HEK293T (cell line): Measurements from ENCODE around the gene IFNA13.

Experiments used
- ARNT ChIP-seq: fragments of 450-650 bp; IDR thresholded peaks from 2 replicates; pipeline ENCODE4 v1.6.1; 2017; ENCODE audit warnings: mild to moderate bottlenecking
- BHLHE40 ChIP-seq: fragments of 450-650 bp; IDR thresholded peaks from 2 replicates; pipeline ENCODE4 v1.6.1; 2016; ENCODE audit warnings: mild to moderate bottlenecking, moderate library complexity, borderline replicate concordance
- CTBP1 ChIP-seq: fragments of 450-650 bp; IDR thresholded peaks from 2 replicates; pipeline ENCODE4 v1.6.1; 2016; ENCODE audit warnings: borderline replicate concordance
- FOXA1 ChIP-seq: fragments of 450-650 bp; IDR thresholded peaks from 2 replicates; pipeline ENCODE4 v1.6.1; 2016; ENCODE audit warnings: mild to moderate bottlenecking
- FOXK2 ChIP-seq: fragments of 450-650 bp; IDR thresholded peaks from 2 replicates; pipeline ENCODE4 v1.6.1; 2016; ENCODE audit warnings: mild to moderate bottlenecking
- FOXM1 ChIP-seq: fragments of 450-650 bp; IDR thresholded peaks from 2 replicates; pipeline ENCODE4 v1.6.1; 2017; ENCODE audit warnings: mild to moderate bottlenecking, borderline replicate concordance
- HDGF ChIP-seq: fragments of 450-650 bp; IDR thresholded peaks from 2 replicates; pipeline ENCODE4 v1.6.1; 2017; ENCODE audit warnings: antibody characterized with exemption, borderline replicate concordance
- LEF1 ChIP-seq: fragments of 450-650 bp; IDR thresholded peaks from 2 replicates; pipeline ENCODE4 v1.6.1; 2017; ENCODE audit warnings: mild to moderate bottlenecking, borderline replicate concordance
- NFRKB ChIP-seq: fragments of 450-650 bp; IDR thresholded peaks from 2 replicates; pipeline ENCODE4 v1.6.1; 2016; ENCODE audit warnings: mild to moderate bottlenecking, moderate library complexity
- PKNOX1 ChIP-seq: fragments of 450-650 bp; IDR thresholded peaks from 2 replicates; pipeline ENCODE4 v1.6.1; 2016
- SUZ12 ChIP-seq: fragments of 450-650 bp; IDR thresholded peaks from 2 replicates; pipeline ENCODE4 v1.6.1; 2016; ENCODE audit warnings: mild to moderate bottlenecking

GRCh38 chr9:21404146-21404545 is 36.3 kb upstream of the IFNA13 start:
- TF ChIP-seq CTBP1 (no peak), FOXA1 (no peak), HDGF (no peak), NFRKB (no peak), ARNT (no peak), PKNOX1 (no peak), SUZ12 (no peak), FOXK2 (no peak), BHLHE40 (no peak), FOXM1 (no peak), LEF1 (no peak)
